GM18873 (cell line): ENCODE data around the gene LRRC18.

ENCODE experiments used
- ATAC-seq: cut with Tn5 transposase; IDR thresholded peaks from one replicate; pipeline ENCODE4 v1.9.1; 2021; ENCODE audit warnings: mild to moderate bottlenecking, moderate library complexity, moderate number of reproducible peaks; ENCODE audit not compliant: unreplicated experiment, low FRiP score

Gene LRRC18

GRCh38 chr10:48923748-48924147 lies 15.9 kb downstream of the LRRC18 start:
- no peak for ATAC-seq

- ATAC-seq, result no peak
Observed at GRCh38 chr10:48913674-48914073, 26.0 kb downstream of the LRRC18 start.

GRCh38 chr10:48910548-48910947 lies 29.1 kb downstream of the LRRC18 start:
- ATAC-seq, result no peak

GRCh38 chr10:48907730-48908129 lies 31.9 kb downstream of the LRRC18 start:
- ATAC-seq, result no peak

- ATAC-seq, result no peak
Observed at GRCh38 chr10:48906841-48907240, 32.8 kb downstream of the LRRC18 start.

DNA sequence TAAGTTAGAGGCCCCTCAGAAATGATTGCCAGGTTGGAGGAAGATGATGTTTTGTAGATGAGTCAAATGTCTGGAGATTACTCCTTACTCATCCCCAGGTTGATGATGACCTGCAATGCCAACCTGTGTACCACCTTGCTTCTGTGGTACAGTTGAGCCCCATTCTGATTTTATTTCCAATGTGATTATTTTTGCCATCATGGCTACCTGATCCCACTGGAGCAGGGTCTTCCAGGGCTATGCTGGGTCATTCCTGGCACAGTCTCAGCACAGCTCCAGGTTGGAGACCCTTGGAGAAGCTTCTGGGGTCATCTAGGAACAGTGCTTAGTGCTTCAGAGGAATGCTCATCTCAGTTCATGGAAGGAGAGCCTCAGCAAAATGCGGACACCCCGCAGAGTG lies 34.3 kb downstream of the LRRC18 start:
- ATAC-seq, result no peak

DNA sequence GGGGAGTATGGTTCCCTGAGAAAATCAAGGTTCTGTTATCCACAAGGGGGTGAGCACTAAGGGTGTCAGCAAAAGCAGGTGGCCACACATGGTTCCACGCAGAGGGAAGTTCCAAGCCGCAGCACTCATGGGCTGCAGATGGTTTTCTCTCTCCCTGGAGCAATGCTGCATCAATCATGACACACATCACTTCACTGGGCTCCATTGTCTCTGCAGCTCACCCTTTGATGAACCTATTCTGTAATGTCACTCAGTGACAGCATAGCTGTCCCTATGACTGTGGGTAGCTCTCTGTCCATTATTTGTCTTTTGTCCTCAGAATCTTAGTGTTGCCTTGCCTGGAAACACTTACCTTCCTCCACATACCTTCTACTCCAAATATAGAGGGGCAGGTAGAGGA lies 34.8 kb downstream of the LRRC18 start:
- ATAC-seq, result no peak

DNA sequence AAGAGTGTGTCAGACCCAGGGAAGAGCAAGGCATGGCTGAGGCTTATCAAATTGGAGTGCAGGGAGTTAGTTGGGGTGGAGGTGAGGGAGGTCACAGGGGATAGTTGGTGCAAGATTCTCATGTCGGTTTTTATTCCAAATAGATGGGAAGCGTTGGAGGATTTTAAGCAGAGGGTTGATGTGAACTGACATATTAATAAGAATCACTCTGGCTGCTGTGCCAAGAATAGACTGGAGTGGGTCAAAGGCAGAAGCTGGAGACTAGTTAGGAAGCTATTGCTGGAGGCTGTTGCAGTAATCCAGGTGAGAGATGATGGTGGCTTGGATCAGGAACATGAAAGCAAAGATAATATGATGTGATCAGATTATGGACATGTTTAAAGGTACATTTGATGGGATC lies 36.5 kb downstream of the LRRC18 start:
- ATAC-seq, result no peak

DNA sequence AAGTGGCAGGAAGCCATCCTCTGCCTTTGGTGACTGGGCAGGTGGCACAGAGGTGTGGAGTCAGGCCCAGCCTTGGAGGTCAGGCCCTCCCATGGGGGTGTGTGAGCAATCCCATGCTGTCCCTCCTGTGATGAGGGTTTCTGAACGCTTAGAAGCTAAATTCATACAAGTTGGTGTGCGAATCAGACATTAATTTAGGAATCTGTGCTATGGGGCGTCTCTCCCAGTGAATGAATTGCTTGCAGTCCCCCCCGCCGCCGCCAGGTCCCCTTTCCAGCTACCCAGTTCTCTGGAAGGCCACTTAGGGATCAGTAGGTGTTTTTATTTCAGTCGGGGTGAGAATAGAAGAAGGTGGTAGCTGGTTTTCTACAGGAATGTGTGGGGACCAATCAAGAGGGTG lies 37.5 kb downstream of the LRRC18 start:
- ATAC-seq, result no peak

GRCh38 chr10:48901319-48901718 lies 38.3 kb downstream of the LRRC18 start:
- ATAC-seq, result no peak

DNA sequence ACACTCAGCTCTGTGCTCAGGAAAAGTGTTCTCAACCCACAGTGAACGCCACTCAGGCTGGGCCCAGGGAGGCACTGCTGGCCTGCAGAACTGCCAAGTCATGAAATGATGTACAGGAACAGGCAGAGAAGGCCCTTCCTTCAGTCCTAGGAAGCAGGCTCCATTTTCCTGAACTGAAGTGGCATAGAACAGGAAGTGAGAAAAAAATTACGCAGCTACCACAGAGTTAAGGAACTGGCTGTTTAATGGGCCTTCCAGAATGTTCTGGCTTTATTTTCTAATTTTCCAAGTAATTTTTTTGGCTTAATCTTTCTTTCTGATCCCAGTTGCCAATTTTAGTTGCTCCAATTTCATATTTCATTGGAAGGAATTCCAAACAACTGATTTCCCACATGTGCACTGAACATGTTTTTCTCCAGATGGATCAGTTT lies 39.3 kb downstream of the LRRC18 start:
- ATAC-seq, result no peak

DNA sequence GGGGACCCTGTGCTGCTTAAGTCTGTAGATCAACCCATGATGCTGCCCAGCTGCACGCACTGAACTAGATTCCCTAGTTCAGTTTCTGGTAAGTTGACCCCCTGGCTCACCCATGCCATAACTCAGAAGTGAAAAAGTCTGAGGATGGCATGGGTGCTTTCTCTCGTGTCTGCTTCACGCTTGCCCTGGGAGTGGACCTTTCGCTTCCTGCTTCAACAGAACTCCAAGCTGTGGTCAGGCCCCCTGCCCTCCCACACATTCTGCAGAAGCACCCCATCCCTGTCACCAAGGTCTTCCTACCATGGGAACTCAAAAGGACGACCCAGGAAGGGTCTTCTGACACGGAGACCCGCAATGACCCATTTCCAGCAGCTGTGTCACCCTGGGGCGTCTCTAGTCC lies 39.9 kb downstream of the LRRC18 start:
- ATAC-seq, result no peak

GRCh38 chr10:48898426-48898825 lies 41.2 kb downstream of the LRRC18 start:
- no peak for ATAC-seq

- no peak for ATAC-seq
Observed at GRCh38 chr10:48897441-48897790, 42.2 kb downstream of the LRRC18 start.

DNA sequence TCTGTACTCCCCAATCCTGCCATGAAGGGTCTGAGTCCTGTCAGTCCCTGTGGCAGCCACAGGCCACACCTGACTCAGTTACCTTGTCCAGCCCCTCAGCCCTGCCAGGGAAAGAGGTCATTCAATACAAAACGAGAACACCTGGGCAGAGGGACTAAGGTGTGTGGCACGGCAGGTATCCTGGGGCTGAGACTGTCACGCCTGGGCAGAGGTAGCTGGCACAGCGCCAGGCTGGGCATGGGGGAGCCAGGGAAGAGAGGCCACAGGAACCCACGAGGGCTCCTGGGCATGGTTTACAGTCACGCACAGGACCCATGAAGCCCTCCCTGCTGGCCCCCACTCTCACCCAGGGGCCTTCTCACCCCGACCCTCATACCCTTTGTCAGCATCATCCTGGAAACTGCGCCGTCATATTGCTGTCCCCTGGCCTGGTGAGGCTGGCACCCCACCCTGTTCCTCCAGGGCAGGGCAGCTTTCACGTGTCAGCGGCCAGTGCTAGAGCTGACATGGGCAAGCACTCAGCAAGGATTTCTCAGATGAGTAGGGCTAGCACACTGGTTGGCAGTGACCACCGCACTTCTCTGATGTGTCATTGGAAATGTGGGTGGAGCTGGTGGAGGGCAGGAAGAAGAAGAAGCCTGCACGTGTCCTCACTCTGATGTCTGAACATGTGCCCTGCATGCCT lies 42.7 kb downstream of the LRRC18 start:
- no peak for ATAC-seq

- no peak for ATAC-seq
Observed at GRCh38 chr10:48895803-48896195, 43.8 kb downstream of the LRRC18 start.

DNA sequence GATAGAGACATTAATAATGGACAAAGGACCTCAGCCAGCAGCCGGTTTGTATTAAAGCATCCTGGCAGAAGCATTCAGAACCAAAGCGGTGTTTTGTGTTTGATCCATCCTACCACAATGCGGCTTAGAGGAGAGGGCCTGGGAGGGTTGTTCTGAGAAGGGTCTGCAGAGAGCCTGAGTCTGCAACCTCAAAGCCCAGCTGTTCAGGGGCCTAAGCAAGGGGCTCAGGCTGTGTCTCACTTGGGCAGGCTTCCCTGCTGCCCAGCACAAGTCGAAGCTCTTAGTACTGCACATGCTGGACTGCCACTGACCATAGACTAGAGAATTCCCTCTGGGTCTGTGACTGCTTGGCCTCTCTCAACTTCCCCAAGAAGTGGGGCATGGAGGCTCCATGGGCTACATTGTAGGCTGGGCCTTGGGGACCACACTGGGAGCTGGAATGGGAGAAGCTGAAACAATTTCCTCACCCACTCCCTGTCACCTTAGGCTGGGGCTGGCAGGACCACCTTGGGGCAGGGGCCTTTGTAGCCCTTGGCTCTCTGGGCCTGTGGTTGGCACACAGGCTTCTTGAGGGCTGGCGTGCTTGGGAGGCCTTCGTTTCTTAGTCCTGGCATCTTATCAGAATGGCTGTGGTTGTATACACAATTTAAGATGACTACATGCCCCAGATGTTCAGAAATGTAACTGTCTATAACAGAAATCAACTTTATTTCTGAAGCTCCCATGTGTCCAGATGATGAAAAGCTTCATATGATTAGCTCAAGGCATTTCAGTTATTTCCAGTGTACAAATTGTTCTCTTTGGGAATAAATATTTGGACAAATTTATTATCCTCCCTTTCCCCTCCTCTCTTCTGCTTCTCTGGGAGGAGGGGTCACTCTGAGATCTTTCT lies 44.5 kb downstream of the LRRC18 start:
- ATAC-seq, result no peak

DNA sequence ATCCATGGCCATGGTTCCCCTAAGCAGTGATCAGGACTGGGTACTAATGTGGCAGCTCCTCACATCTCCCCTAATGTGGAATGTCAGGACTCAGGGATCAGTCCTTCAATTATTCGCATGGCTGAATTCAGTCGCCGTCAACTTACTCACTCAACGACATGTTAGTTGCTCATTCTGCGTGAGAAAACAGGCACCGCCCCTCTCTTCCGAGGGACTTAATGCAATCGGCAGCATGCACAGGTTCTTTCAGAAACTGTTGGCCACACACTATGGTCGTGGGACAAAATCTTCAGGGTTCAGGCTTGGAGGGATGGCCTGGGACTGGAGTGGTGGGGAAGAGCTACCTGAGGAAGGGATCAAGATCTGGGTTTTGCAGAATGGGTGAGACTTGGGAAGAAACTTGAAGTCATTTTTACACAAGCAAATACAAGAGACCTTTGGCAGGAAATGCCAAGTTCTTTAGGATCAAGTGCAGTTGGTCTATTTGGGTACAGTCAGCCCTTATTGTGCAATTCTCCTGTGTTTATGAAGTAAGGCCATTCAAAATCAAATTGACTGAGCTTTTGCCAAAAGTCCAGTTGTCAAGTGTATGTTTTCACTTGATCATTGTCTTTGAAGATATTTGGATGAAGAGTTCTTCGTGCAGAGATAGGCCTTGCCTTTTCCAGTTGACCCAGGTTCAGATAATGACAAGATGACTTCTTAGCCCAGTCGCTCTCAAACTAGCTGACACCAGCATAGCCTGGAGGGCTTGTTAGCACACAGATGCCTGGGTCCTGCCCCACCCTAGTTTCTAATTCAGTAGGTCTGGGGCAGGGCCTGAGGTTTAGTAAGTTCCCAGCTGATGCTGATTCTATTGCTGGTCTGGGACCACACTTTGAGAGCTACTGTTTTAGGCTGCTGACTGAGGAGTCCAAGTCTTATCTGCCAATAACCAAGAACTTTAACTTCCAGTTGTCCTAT lies 48.5 kb downstream of the LRRC18 start:
- ATAC-seq, result no peak

GRCh38 chr10:48887982-48888381 lies 51.7 kb downstream of the LRRC18 start:
- no peak for ATAC-seq

GRCh38 chr10:48885376-48885775 lies 54.3 kb downstream of the LRRC18 start:
- ATAC-seq, result no peak
